HepG2 (cell line): ENCODE data around the gene RABGGTA. TPM values are rescaled to one million over a fixed set of nuclear protein-coding genes. Genes with fewer than 3 reads are reported as not detected.

Experiments
- ATF1 ChIP-seq: IDR thresholded peaks from 2 replicates; pipeline ENCODE4 v1.6.1; 2016; ENCODE audit warnings: mild to moderate bottlenecking, control low read depth
- BRCA1 ChIP-seq: sonication (generic); formaldehyde crosslinking; IDR thresholded peaks from 2 replicates; pipeline ENCODE4 v1.4.0; 2020; ENCODE audit warnings: missing genetic modification reagents
- CREM ChIP-seq, 2 experiments: sonication (generic) in 1 of 2; formaldehyde crosslinking in 1 of 2; IDR thresholded peaks; 2 replicates each; pipeline versions ENCODE4 v1.4.0 to v1.6.1; 2016 to 2020; ENCODE audit warnings: antibody characterized with exemption in 1 of 2, mild to moderate bottlenecking in 1 of 2, missing genetic modification reagents in 1 of 2
- DBP ChIP-seq: sonication (generic); formaldehyde crosslinking; IDR thresholded peaks from 2 replicates; pipeline ENCODE4 v1.4.0; 2020; ENCODE audit warnings: missing genetic modification reagents; ENCODE audit errors: not compliant biosample characterization
- GATA4 ChIP-seq: sonication (generic); IDR thresholded peaks from 2 replicates; pipeline ENCODE4 v1.6.1; 2016; ENCODE audit warnings: antibody characterized with exemption, low read depth, borderline replicate concordance
- HDAC6 ChIP-seq: fragments of 200-600 bp; sonication (generic); IDR thresholded peaks from 2 replicates; pipeline ENCODE4 v1.7.0; 2017; ENCODE audit warnings: mild to moderate bottlenecking, antibody characterized with exemption, low read length, low read depth
- HOXA7 ChIP-seq: sonication (generic); formaldehyde crosslinking; IDR thresholded peaks from 2 replicates; pipeline ENCODE4 v1.8.1; 2022; ENCODE audit warnings: mild to moderate bottlenecking, missing genetic modification reagents, moderate library complexity
- IRF1 ChIP-seq: sonication (generic); formaldehyde crosslinking; IDR thresholded peaks from 2 replicates; pipeline ENCODE4 v1.4.0; 2020; ENCODE audit warnings: low read depth, mild to moderate bottlenecking, missing genetic modification reagents
- KDM1A ChIP-seq: IDR thresholded peaks from 2 replicates; pipeline ENCODE4 v1.6.1; 2016; ENCODE audit warnings: missing compliant biosample characterization
- NFE2L2 ChIP-seq: fragments of 150-350 bp; IDR thresholded peaks from 2 replicates; pipeline ENCODE4 v1.6.1; 2014; ENCODE audit warnings: low read length
- NONO ChIP-seq, 2 experiments: fragments of 450-650 bp in 1 of 2; sonication (generic) in 1 of 2; formaldehyde crosslinking in 1 of 2; IDR thresholded peaks in 1 of 2; conservative IDR thresholded peaks in 1 of 2; 2 replicates each; pipeline versions ENCODE4 v1.6.1 to v1.8.0; 2017 to 2022; ENCODE audit warnings: mild to moderate bottlenecking in 1 of 2, missing genetic modification reagents in 1 of 2, moderate library complexity in 1 of 2
- RFXAP ChIP-seq: sonication (generic); formaldehyde crosslinking; IDR thresholded peaks from 2 replicates; pipeline ENCODE4 v1.4.0; 2020; ENCODE audit warnings: missing genetic modification reagents, borderline replicate concordance
- SAFB2 ChIP-seq: sonication (generic); formaldehyde crosslinking; IDR thresholded peaks from 2 replicates; pipeline ENCODE4 v1.5.1; 2020; ENCODE audit warnings: missing genetic modification reagents, low read depth, mild to moderate bottlenecking, borderline replicate concordance
- TARDBP ChIP-seq: sonication (generic); formaldehyde crosslinking; IDR thresholded peaks from 2 replicates; pipeline ENCODE4 v1.8.0; 2022; ENCODE audit warnings: mild to moderate bottlenecking, missing genetic modification reagents
- ZNF20 ChIP-seq: sonication (generic); formaldehyde crosslinking; IDR thresholded peaks from 2 replicates; pipeline ENCODE4 v1.4.0; 2020; ENCODE audit warnings: mild to moderate bottlenecking, moderate library complexity, missing genetic modification reagents
- ZNF225 ChIP-seq: sonication (generic); formaldehyde crosslinking; IDR thresholded peaks from 2 replicates; pipeline ENCODE4 v1.4.0; 2020; ENCODE audit warnings: mild to moderate bottlenecking, missing genetic modification reagents
- ZNF251 ChIP-seq: sonication (generic); formaldehyde crosslinking; IDR thresholded peaks from 2 replicates; pipeline ENCODE4 v1.9.0; 2021; ENCODE audit warnings: mild to moderate bottlenecking, missing genetic modification reagents
- ZNF253 ChIP-seq: sonication (generic); formaldehyde crosslinking; IDR thresholded peaks from 2 replicates; pipeline ENCODE4 v1.8.0; 2022; ENCODE audit warnings: mild to moderate bottlenecking, missing genetic modification reagents, borderline replicate concordance
- ZNF331 ChIP-seq: sonication (generic); formaldehyde crosslinking; IDR thresholded peaks from 2 replicates; pipeline ENCODE4 v1.4.0; 2020; ENCODE audit warnings: missing genetic modification reagents
- ZNF33B ChIP-seq: sonication (generic); formaldehyde crosslinking; IDR thresholded peaks from 2 replicates; pipeline ENCODE4 v1.5.1; 2020; ENCODE audit warnings: mild to moderate bottlenecking, missing genetic modification reagents
- ZNF503 ChIP-seq: sonication (generic); formaldehyde crosslinking; IDR thresholded peaks from 2 replicates; pipeline ENCODE4 v1.4.0; 2020; ENCODE audit warnings: missing genetic modification reagents
- ZNF510 ChIP-seq: sonication (generic); formaldehyde crosslinking; IDR thresholded peaks from 2 replicates; pipeline ENCODE4 v1.4.0; 2020; ENCODE audit warnings: low read depth, mild to moderate bottlenecking, missing genetic modification reagents
- ZNF614 ChIP-seq: IDR thresholded peaks from 2 replicates; pipeline ENCODE4 v1.6.1; 2018; ENCODE audit warnings: missing biosample characterization, missing genetic modification reagents, inconsistent platforms, borderline replicate concordance
- ZNF709 ChIP-seq: sonication (generic); formaldehyde crosslinking; IDR thresholded peaks from 2 replicates; pipeline ENCODE4 v1.5.0; 2020; ENCODE audit warnings: mild to moderate bottlenecking, missing genetic modification reagents
- ZNF746 ChIP-seq: sonication (generic); formaldehyde crosslinking; IDR thresholded peaks from 2 replicates; pipeline ENCODE4 v1.8.0; 2022; ENCODE audit warnings: mild to moderate bottlenecking, missing genetic modification reagents
- ZNF749 ChIP-seq: sonication (generic); formaldehyde crosslinking; IDR thresholded peaks from 2 replicates; pipeline ENCODE4 v1.8.0; 2022; ENCODE audit warnings: mild to moderate bottlenecking, missing genetic modification reagents, moderate library complexity, borderline replicate concordance
- ZSCAN20 ChIP-seq: sonication (generic); formaldehyde crosslinking; IDR thresholded peaks from 2 replicates; pipeline ENCODE4 v1.4.0; 2020; ENCODE audit warnings: missing genetic modification reagents, mild to moderate bottlenecking, borderline replicate concordance
- polyA plus RNA-seq, 8 experiments: library from polyadenylated mRNA; depleted of rRNA in 3 of 8; stranded (reverse) in 7 of 8; unstranded in 1 of 8; fragments of >200 nt; fragmentation: Illumina TruSeq in 4 of 8; extraction: Trizol in 4 of 8; gene quantifications; 2 replicates each; pipeline versions ENCODE4 v1.2.1 to v1.2.3, GENCODE V29; 2011 to 2016; ENCODE audit warnings: low read depth in 4 of 8, missing spikeins in 1 of 8, mixed read lengths in 1 of 8; ENCODE audit not compliant: insufficient read depth in 1 of 8
- total RNA-seq, 5 experiments: library from RNA; depleted of rRNA; stranded (reverse); fragments of >200 nt; fragmentation: Illumina TruSeq; extraction: Trizol; gene quantifications; 2 replicates each; pipeline ENCODE4 v1.2.3, GENCODE V29; 2016; ENCODE audit warnings: low read depth in 1 of 5

Gene RABGGTA
- total and polyA plus RNA-seq, 2 of the 13 experiments (the other 11 are each of a cell fraction or from before 2014, with no cell fraction given): 57.9 to 90.8 TPM

GRCh38 chr14:24307575-24308341 is 36.4 kb upstream of the RABGGTA start, which contains the start of gene CIDEB (continued):
- TF ChIP-seq NFE2L2 (peak; percentile 3; the same call in 1 of the 2 replicates), ZNF749 (peak; percentile 75; the same call in 1 of the 2 replicates), ZNF510 (CRISPR knock-in tag) (peak; percentile 89; the same call in 1 of the 2 replicates), ZNF20 (CRISPR knock-in tag) (no peak), NONO (IDR thresholded peaks at IDR 0.05) (no peak; the same call in 1 of the 2 replicates), NONO (CRISPR knock-in tag; conservative IDR thresholded peaks at IDR 0.05) (no peak), KDM1A (CRISPR knock-in tag) (peak; percentile 73; the same call in 1 of the 2 replicates), ZNF614 (CRISPR knock-in tag) (peak; percentile 98), ZNF253 (CRISPR knock-in tag) (no peak), ZNF33B (no peak), HDAC6 (no peak), GATA4 (peak; percentile 80; the same call in 1 of the 2 replicates), ZNF331 (peak; percentile 97), ZNF251 (0 out of 2 replicates have a peak, but pooled peaks have one; percentile 89), ZSCAN20 (CRISPR knock-in tag) (no peak), ZNF746 (no peak), CREM (IDR thresholded peaks at IDR 0.05) (peak; percentile 87), CREM (CRISPR knock-in tag; IDR thresholded peaks at IDR 0.05) (no peak), SAFB2 (no peak; the same call in 1 of the 2 replicates), HOXA7 (CRISPR knock-in tag) (no peak), RFXAP (CRISPR knock-in tag) (peak; percentile 79; the same call in 1 of the 2 replicates), ZNF503 (CRISPR knock-in tag) (peak; percentile 61; the same call in 1 of the 2 replicates), ZNF225 (CRISPR knock-in tag) (no peak; the same call in 1 of the 2 replicates), TARDBP (CRISPR knock-in tag) (peak; percentile 98), ZNF709 (CRISPR knock-in tag) (peak; percentile 85; the same call in 1 of the 2 replicates), BRCA1 (no peak), ATF1 (CRISPR knock-in tag) (no peak), IRF1 (CRISPR knock-in tag) (peak; percentile 77; the same call in 1 of the 2 replicates), DBP (CRISPR knock-in tag) (no peak)
